IMR-90 (cell line): Measurements from ENCODE around the gene DBNL. TPM values are rescaled to one million over a fixed set of nuclear protein-coding genes. Genes with fewer than 3 reads are reported as not detected.

Experiments used
- ATAC-seq: fragments of 200-7000 bp; cut with Tn5 transposase; 2 replicates; pipeline ENCODE4 v1.9.1; 2020; ENCODE audit warnings: low read depth, mild to moderate bottlenecking, moderate library complexity
- BruUV-seq: library from RNA; stranded (reverse); fragments of 400-500 nt; replicated peaks from 2 replicates; lab custom pipeline; 2021; lab: Mats Ljungman, UMichigan
- CTCF ChIA-PET: fragments of 300-600 bp; formaldehyde crosslinking; extraction: SDS; loops from one replicate; lab custom pipeline; 2021; ENCODE audit warnings: antibody characterized with exemption; lab: Yijun Ruan, JAX
- POLR2A ChIA-PET: fragments of 300-600 bp; sonication (Branson Sonifier 250); formaldehyde crosslinking; loops from one replicate; lab custom pipeline; 2022; ENCODE audit warnings: antibody characterized with exemption; ENCODE audit not compliant: unreplicated experiment; lab: Charles Lee
- DNase-seq: peaks from one replicate; pipeline ENCODE4 v3.0.0; 2013
- H2AFZ ChIP-seq: replicated peaks from 2 replicates; pipeline ENCODE3; 2013; ENCODE audit warnings: low read length, mild to moderate bottlenecking; ENCODE audit not compliant: poor library complexity
- H2AK5ac ChIP-seq: 2 replicates; pipeline ENCODE4 v1.6.1; 2013; ENCODE audit warnings: low read depth, low read length, inconsistent platforms
- H2AK9ac ChIP-seq: replicated peaks from 2 replicates; pipeline ENCODE3; 2013; ENCODE audit warnings: mild to moderate bottlenecking, low read depth, low read length, moderate library complexity; ENCODE audit not compliant: poor library complexity
- H2BK120ac ChIP-seq: 2 replicates; pipeline ENCODE4 v1.6.1; 2013; ENCODE audit warnings: low read depth, low read length, inconsistent platforms
- H2BK15ac ChIP-seq: 3 replicates; pipeline ENCODE4 v1.6.1; 2013; ENCODE audit warnings: low read depth, low read length, inconsistent platforms
- H2BK20ac ChIP-seq: 2 replicates; pipeline ENCODE4 v1.6.1; 2013; ENCODE audit warnings: low read depth, mild to moderate bottlenecking, inconsistent platforms, low read length, moderate library complexity
- H2BK5ac ChIP-seq: 2 replicates; pipeline ENCODE4 v1.6.1; 2013; ENCODE audit warnings: mild to moderate bottlenecking, low read depth, low read length, inconsistent platforms; ENCODE audit not compliant: poor library complexity, severe bottlenecking
- H3K14ac ChIP-seq: replicated peaks from 2 replicates; pipeline ENCODE4 v1.6.1; 2013; ENCODE audit warnings: low read depth, low read length, inconsistent platforms
- H3K18ac ChIP-seq: 2 replicates; pipeline ENCODE4 v1.6.1; 2013; ENCODE audit warnings: low read depth, low read length, control low read depth
- H3K23ac ChIP-seq: 2 replicates; pipeline ENCODE4 v1.6.1; 2013; ENCODE audit warnings: low read depth, low read length, inconsistent platforms
- H3K27ac ChIP-seq: 2 replicates; pipeline ENCODE4 v1.5.1; 2013; ENCODE audit warnings: mild to moderate bottlenecking, control low read depth, low read length; ENCODE audit not compliant: insufficient read depth
- H3K27me3 ChIP-seq: 2 replicates; pipeline ENCODE4 v1.6.1; 2013; ENCODE audit warnings: low read length; ENCODE audit not compliant: control insufficient read depth, insufficient read depth
- H3K36me3 ChIP-seq: 2 replicates; pipeline ENCODE4 v1.6.1; 2013; ENCODE audit warnings: low read length, mixed read lengths; ENCODE audit not compliant: control insufficient read depth, insufficient read depth
- H3K4ac ChIP-seq: 2 replicates; pipeline ENCODE4 v1.6.1; 2013; ENCODE audit warnings: low read depth, low read length, inconsistent platforms
- H3K4me1 ChIP-seq: 2 replicates; pipeline ENCODE4 v1.6.1; 2013; ENCODE audit warnings: low read length, mixed read lengths; ENCODE audit not compliant: control insufficient read depth, insufficient read depth
- H3K4me2 ChIP-seq: 2 replicates; pipeline ENCODE4 v1.6.1; 2013; ENCODE audit warnings: low read depth, mild to moderate bottlenecking, control low read depth, low read length, moderate library complexity
- H3K4me3 ChIP-seq: 2 replicates; pipeline ENCODE4 v1.5.1; 2013; ENCODE audit warnings: low read depth, mild to moderate bottlenecking, control low read depth, low read length, moderate library complexity; ENCODE audit not compliant: insufficient read depth
- H3K56ac ChIP-seq: 2 replicates; pipeline ENCODE4 v1.6.1; 2013; ENCODE audit warnings: low read length, inconsistent platforms; ENCODE audit not compliant: insufficient read depth; ENCODE audit errors: extremely low read depth
- H3K79me1 ChIP-seq, 2 experiments: 2 replicates each; pipeline ENCODE4 v1.6.1; 2013; ENCODE audit warnings: low read length in 2 of 2, inconsistent platforms in 1 of 2, low read depth in 1 of 2
- H3K9ac ChIP-seq: 2 replicates; pipeline ENCODE4 v1.6.1; 2013; ENCODE audit warnings: low read depth, low read length, control low read depth
- H3K9me1 ChIP-seq: 2 replicates; pipeline ENCODE4 v1.6.1; 2013; ENCODE audit warnings: low read length, inconsistent platforms; ENCODE audit not compliant: insufficient read depth
- H3K9me3 ChIP-seq: 2 replicates; pipeline ENCODE4 v1.6.1; 2013; ENCODE audit warnings: low read length; ENCODE audit not compliant: control insufficient read depth, insufficient read depth
- H4K20me1 ChIP-seq: 2 replicates; pipeline ENCODE4 v1.6.1; 2013; ENCODE audit warnings: low read length, inconsistent platforms; ENCODE audit not compliant: insufficient read depth
- H4K5ac ChIP-seq: 2 replicates; pipeline ENCODE4 v1.6.1; 2013; ENCODE audit warnings: mild to moderate bottlenecking, low read depth, low read length, control low read depth
- H4K8ac ChIP-seq, 2 experiments: 2 replicates each; pipeline ENCODE4 v1.6.1; 2013; ENCODE audit warnings: low read depth in 2 of 2, low read length in 2 of 2, control low read depth in 1 of 2, inconsistent platforms in 1 of 2
- H4K91ac ChIP-seq: 2 replicates; pipeline ENCODE4 v1.6.1; 2013; ENCODE audit warnings: low read depth, low read length, inconsistent platforms; ENCODE audit not compliant: insufficient read depth
- MAZ ChIP-seq: IDR thresholded peaks from 2 replicates; pipeline ENCODE4 v1.6.1; 2012; ENCODE audit warnings: low read depth, mild to moderate bottlenecking, low read length, improper control_type of control experiment, moderate library complexity, borderline replicate concordance
- MXI1 ChIP-seq: IDR thresholded peaks from 2 replicates; pipeline ENCODE4 v1.6.1; 2012; ENCODE audit warnings: low read depth, mild to moderate bottlenecking, low read length, moderate library complexity, borderline replicate concordance
- SMC3 ChIP-seq: fragments of 150-350 bp; IDR thresholded peaks from 2 replicates; pipeline ENCODE4 v1.6.1; 2016; ENCODE audit warnings: low read depth, mild to moderate bottlenecking, antibody characterized with exemption, low read length, moderate library complexity
- WGBS, 2 experiments: methylation state at CpG; one replicate each; pipeline versions ENCODE4 v1.1.5 to v1.1.7; 2013; ENCODE audit warnings: missing lambda C conversion rate in 2 of 2; ENCODE audit not compliant: insufficient read length in 1 of 2; ENCODE audit errors: extremely low coverage in 2 of 2; 5-methylcytosine and 5-hydroxymethylcytosine counted together
- dilution Hi-C: fragments of 300-500 bp; cut with HindIII; formaldehyde crosslinking; loops from one replicate; pipeline ENCODE4 v1.14.3; 2018; ENCODE audit warnings: low sequenced_read_pairs; ENCODE audit not compliant: unreplicated experiment
- in situ Hi-C: fragments of 300-500 bp; cut with MboI; formaldehyde crosslinking; loops from 3 replicates; pipeline ENCODE4 v1.14.3; 2019; ENCODE audit warnings: low sequenced_read_pairs, inconsistent platforms, mixed read lengths
- intact Hi-C: fragments of 100-400 bp; cut with micrococcal nuclease; formaldehyde crosslinking; loops from 2 replicates; pipeline ENCODE4 v1.10.0; 2022
- polyA plus RNA-seq, 3 experiments: library from polyadenylated mRNA; depleted of rRNA; stranded (reverse); fragments of >200 nt; gene quantifications; 2 replicates each; pipeline ENCODE4 v1.2.3, GENCODE V29; 2012; ENCODE audit warnings: low replicate concordance in 1 of 3
- total RNA-seq: library from RNA; depleted of rRNA; stranded (reverse); fragments of >200 nt; gene quantifications from 2 replicates; pipeline ENCODE4 v1.2.3, GENCODE V29; 2012
- TF ChIP-seq, protein P1 (sequence below): fragments of 150-350 bp; IDR thresholded peaks from 2 replicates; pipeline ENCODE4 v1.6.1; 2016; ENCODE audit warnings: low read depth, mild to moderate bottlenecking, low read length, moderate library complexity, borderline replicate concordance

DBNL gene
- total and polyA plus RNA-seq, 2 of the 4 experiments (the other 2 are of a cell fraction) = 157 to 179 TPM

DNA sequence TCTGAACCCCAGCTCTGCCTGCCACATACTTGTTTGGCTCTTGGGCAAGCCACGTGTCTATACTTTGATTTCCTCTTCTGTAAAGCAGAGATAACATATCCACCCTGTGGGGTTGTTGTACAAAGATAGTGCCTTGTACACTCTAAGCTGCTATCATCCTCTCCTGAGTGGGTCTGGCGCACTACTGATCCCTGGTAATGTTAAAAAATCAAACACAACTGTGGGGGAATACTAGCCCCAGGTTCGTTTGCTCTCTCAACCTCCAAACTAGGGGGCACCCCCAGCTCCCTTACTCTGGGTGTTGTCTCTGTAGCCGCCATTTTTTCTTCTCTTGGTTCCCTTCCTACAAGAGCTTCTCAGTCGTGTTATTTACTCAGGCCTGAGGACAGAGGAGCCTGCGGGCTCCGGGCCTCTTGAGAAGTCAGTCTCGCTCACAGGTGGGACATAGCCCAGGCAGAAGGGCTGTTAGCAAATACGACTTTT lies 36.8 kb downstream of the DBNL start:
- H3K4me2 ChIP-seq = peak overlapping the region; percentile 36
- no peaks in the 10 kb centered on the region for H3K9me3 ChIP-seq
- DNase-seq (no peak), ATAC-seq (no peak)
- in situ Hi-C loops = no loop called here
- peak overlapping the region; percentile 59 for H2AK9ac ChIP-seq
- no peak overlapping the region for H3K56ac ChIP-seq
- no peaks in the 10 kb centered on the region; the same call in 1 of the 2 replicates for H4K20me1 ChIP-seq
- H3K23ac ChIP-seq = peak overlapping the region; percentile 17; the same call in 1 of the 2 replicates
- H3K27me3 ChIP-seq = no peaks in the 10 kb centered on the region
- BruUV-seq = no TSS peak
- H3K36me3 ChIP-seq = peaks cover 34% of the 10 kb centered on the region
- H3K9ac ChIP-seq = no peak overlapping the region
- H3K4ac ChIP-seq = no peak overlapping the region; the same call in 1 of the 2 replicates
- WGBS, 2 experiments = 67% methylated on average over 3 of the region's 9 CpGs; no CpG with 5 or more reads in 1 of the 2 experiments
- no peak overlapping the region for H2BK5ac ChIP-seq
- H3K18ac ChIP-seq = no peak overlapping the region
- H4K5ac ChIP-seq = no peak overlapping the region
- TF ChIP-seq MAZ (no peak), SMC3 (no peak), MXI1 (no peak)
- TF ChIP-seq, protein P1, sequence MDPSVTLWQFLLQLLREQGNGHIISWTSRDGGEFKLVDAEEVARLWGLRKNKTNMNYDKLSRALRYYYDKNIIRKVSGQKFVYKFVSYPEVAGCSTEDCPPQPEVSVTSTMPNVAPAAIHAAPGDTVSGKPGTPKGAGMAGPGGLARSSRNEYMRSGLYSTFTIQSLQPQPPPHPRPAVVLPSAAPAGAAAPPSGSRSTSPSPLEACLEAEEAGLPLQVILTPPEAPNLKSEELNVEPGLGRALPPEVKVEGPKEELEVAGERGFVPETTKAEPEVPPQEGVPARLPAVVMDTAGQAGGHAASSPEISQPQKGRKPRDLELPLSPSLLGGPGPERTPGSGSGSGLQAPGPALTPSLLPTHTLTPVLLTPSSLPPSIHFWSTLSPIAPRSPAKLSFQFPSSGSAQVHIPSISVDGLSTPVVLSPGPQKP = no peak
- CTCF ChIA-PET = interaction anchor here (0.8 kb wide), 1 partner anchor 9 kb away, joined by 4 read pairs; no protein-coding TSS in a partner anchor
- H2BK15ac ChIP-seq = no peak overlapping the region
- POLR2A ChIA-PET = no interaction called here
- no peak overlapping the region for H2AFZ ChIP-seq
- intact Hi-C loops = no loop called here
- H3K4me1 ChIP-seq = peaks cover 15% of the 10 kb centered on the region
- H4K8ac ChIP-seq = peak overlapping the region in 1 of 2 experiments; percentile 28; a peak in 2 of 4 replicates
- no peak overlapping the region for H4K91ac ChIP-seq
- H3K79me1 ChIP-seq = peaks cover 7 to 35% of the 10 kb centered on the region in 2 experiments; a peak in 3 of 4 replicates
- H2BK20ac ChIP-seq = no peak overlapping the region
- H2AK5ac ChIP-seq = peak overlapping the region; percentile 51; the same call in 1 of the 2 replicates
- no peak overlapping the region for H3K4me3 ChIP-seq
- no peak overlapping the region for H3K14ac ChIP-seq
- H3K9me1 ChIP-seq = peaks cover 23% of the 10 kb centered on the region
- no peak overlapping the region for H2BK120ac ChIP-seq
- dilution Hi-C loops = no loop called here
- no peak overlapping the region for H3K27ac ChIP-seq
